SH-SY5Y (cell line): Measurements from ENCODE around the gene ADAMTS2.

Experiments used
- GATA2 ChIP-seq: IDR thresholded peaks from 2 replicates; pipeline ENCODE4 v1.6.1; 2011; ENCODE audit warnings: mild to moderate bottlenecking, low read depth, low read length
- GATA3 ChIP-seq: IDR thresholded peaks from 2 replicates; pipeline ENCODE4 v1.6.1; 2011; ENCODE audit warnings: low read depth, mild to moderate bottlenecking, low read length, moderate library complexity

GRCh38 chr5:179326122-179326927, 18.9 kb downstream of the ADAMTS2 start:
- TF ChIP-seq GATA2, result no peak
- no peak for TF ChIP-seq GATA3
